Astrocyte (in vitro differentiated cells and primary cell): ENCODE measurements around the gene THAP2.

ENCODE experiments used
- CTCF ChIP-seq: IDR thresholded peaks from 2 replicates; pipeline ENCODE4 v1.5.1; 2011; ENCODE audit warnings: low read depth, mild to moderate bottlenecking, inconsistent platforms, low read length, moderate library complexity; ENCODE audit not compliant: insufficient read depth
- EZH2 ChIP-seq: IDR thresholded peaks from 2 replicates; pipeline ENCODE4 v1.6.1; 2012; ENCODE audit warnings: mild to moderate bottlenecking, low read length, inconsistent platforms; ENCODE audit not compliant: insufficient read depth

GRCh38 chr12:71662849-71663560, 1.1 kb upstream of the THAP2 start:
- no peak for TF ChIP-seq CTCF
- no peak for TF ChIP-seq EZH2
